ENCODE results near the gene SGSH. TPM values are rescaled to one million over a fixed set of nuclear protein-coding genes. Genes with fewer than 3 reads are reported as not detected.

Gene SGSH
- 32.8 and 33.4 TPM in 2 replicates for total RNA-seq (2021)
- Bru-seq, nascent RNA: percentile 57 among the genes with signal in this experiment
- percentile 65 among the genes with signal in this experiment for BruChase-seq, experiment 1, labeled RNA remaining after a 2-hour chase
- percentile 69 among the genes with signal in this experiment for BruChase-seq, experiment 2, labeled RNA remaining after a 6-hour chase
- long read RNA-seq, transcript SGSH-201 (8 exons, 2,784 nt): major isoform, 5 of 30 reads
- long read RNA-seq, partial matches to known transcripts: 6 of 30 reads
- long read RNA-seq, other reads (novel, unspliced or antisense): 19 of 30 reads

- TF ChIP-seq EZH2 (IDR thresholded peaks at IDR 0.05; ENCODE audit: borderline replicate concordance, low read depth, low read length, poor library complexity, severe bottlenecking) (no peak), CTCF (conservative IDR thresholded peaks at IDR 0.05; ENCODE audit: low read depth, low read length) (no peak)
- no peaks in the 10 kb centered on the region for H3K27me3 ChIP-seq (replicated peaks; ENCODE audit: insufficient read depth, low read depth, low read length, poor library complexity)
- H3K4me3 ChIP-seq (ENCODE audit: low read depth, low read length, poor library complexity, severe bottlenecking): peak within 1 kb of the TSS; percentile 61
- peak within 1 kb of the TSS; percentile 72 for H3K27ac ChIP-seq (ENCODE audit: low read depth, low read length, poor library complexity, severe bottlenecking)
- H3K4me1 ChIP-seq (ENCODE audit: insufficient read depth, low read length, poor library complexity, severe bottlenecking): peaks cover 9% of the 10 kb centered on the region
- CTCF ChIA-PET: interaction anchor here (0.8 kb wide), 1 partner anchor 1019 kb away, joined by 4 read pairs; the partner anchor contains the start of gene NDUFAF8
- intact Hi-C loops (cut with micrococcal nuclease; ENCODE audit: unreplicated experiment): no loop called here
- no TSS peak for BruUV-seq (replicated peaks)
- H3K36me3 ChIP-seq (ENCODE audit: insufficient read depth, low read length, poor library complexity, severe bottlenecking): no peaks in the 10 kb centered on the region
- POLR2A ChIA-PET (ENCODE audit: low non-redundant PET): no interaction called here
- DNase-seq (ENCODE audit: low spot score): peak; percentile 79
- H3K9me3 ChIP-seq (ENCODE audit: low read depth, low read length, poor library complexity, severe bottlenecking): no peaks in the 10 kb centered on the region
Observed at GRCh38 chr17:80220054-80220735, at the start of gene SGSH, which contains the start of gene SLC26A11. SGSH (minus strand) TSS chr17:80220333; CDS start chr17:80220313, 20 bp downstream. SLC26A11 (plus strand) TSS chr17:80220427; CDS start chr17:80221561, 1,134 bp downstream.

GRCh38 chr17:80269405-80269807 lies 49.3 kb upstream of the SGSH start:
- Histone ChIP-seq H3K27me3 (replicated peaks; ENCODE audit: insufficient read depth, low read depth, low read length, poor library complexity) (no peaks in the 10 kb centered on the region), H3K4me3 (ENCODE audit: low read depth, low read length, poor library complexity, severe bottlenecking) (no peak overlapping the region), H3K36me3 (ENCODE audit: insufficient read depth, low read length, poor library complexity, severe bottlenecking) (peaks cover 5% of the 10 kb centered on the region), H3K4me1 (ENCODE audit: insufficient read depth, low read length, poor library complexity, severe bottlenecking) (no peaks in the 10 kb centered on the region), H3K9me3 (ENCODE audit: low read depth, low read length, poor library complexity, severe bottlenecking) (no peaks in the 10 kb centered on the region), H3K27ac (ENCODE audit: low read depth, low read length, poor library complexity, severe bottlenecking) (no peak overlapping the region)
- POLR2A ChIA-PET (ENCODE audit: low non-redundant PET): interaction anchor here (0.6 kb wide), 1 partner anchor 94 kb away, joined by 6 read pairs; no protein-coding TSS in a partner anchor
- no peak for TF ChIP-seq CTCF (conservative IDR thresholded peaks at IDR 0.05; ENCODE audit: low read depth, low read length)
- no peak for TF ChIP-seq EZH2 (IDR thresholded peaks at IDR 0.05; ENCODE audit: borderline replicate concordance, low read depth, low read length, poor library complexity, severe bottlenecking)
- CTCF ChIA-PET: no interaction called here
- DNase-seq (ENCODE audit: low spot score): no peak
- BruUV-seq (replicated peaks): no TSS peak
- intact Hi-C loops (cut with micrococcal nuclease; ENCODE audit: unreplicated experiment): no loop called here

- no TSS peak for BruUV-seq (replicated peaks)
- Histone ChIP-seq H3K27me3 (replicated peaks; ENCODE audit: insufficient read depth, low read depth, low read length, poor library complexity) (no peaks in the 10 kb centered on the region), H3K27ac (ENCODE audit: low read depth, low read length, poor library complexity, severe bottlenecking) (no peak overlapping the region), H3K4me1 (ENCODE audit: insufficient read depth, low read length, poor library complexity, severe bottlenecking) (peaks cover 6% of the 10 kb centered on the region), H3K9me3 (ENCODE audit: low read depth, low read length, poor library complexity, severe bottlenecking) (no peaks in the 10 kb centered on the region), H3K36me3 (ENCODE audit: insufficient read depth, low read length, poor library complexity, severe bottlenecking) (peaks cover 7% of the 10 kb centered on the region), H3K4me3 (ENCODE audit: low read depth, low read length, poor library complexity, severe bottlenecking) (no peak overlapping the region)
- intact Hi-C loops (cut with micrococcal nuclease; ENCODE audit: unreplicated experiment): no loop called here
- DNase-seq (ENCODE audit: low spot score): no peak
- TF ChIP-seq CTCF (conservative IDR thresholded peaks at IDR 0.05; ENCODE audit: low read depth, low read length) (no peak), EZH2 (IDR thresholded peaks at IDR 0.05; ENCODE audit: borderline replicate concordance, low read depth, low read length, poor library complexity, severe bottlenecking) (no peak)
- ChIA-PET POLR2A (ENCODE audit: low non-redundant PET) (no interaction called here), CTCF (no interaction called here)
Observed at GRCh38 chr17:80268427-80268826, 48.3 kb upstream of the SGSH start.

All from A673 (cell line).